HCT116 (cell line): ENCODE data around the gene TP53RK. TPM values are rescaled to one million over a fixed set of nuclear protein-coding genes. Genes with fewer than 3 reads are reported as not detected.

Experiments
- ATAC-seq: fragments of 200-7000 bp; cut with Tn5 transposase; 2 replicates; pipeline ENCODE4 v1.9.1; 2020; ENCODE audit warnings: mild to moderate bottlenecking, moderate library complexity
- BruUV-seq: library from RNA; stranded (reverse); fragments of 400-500 nt; replicated peaks from 2 replicates; lab custom pipeline; 2021; lab: Mats Ljungman, UMichigan
- CTCF ChIA-PET: fragments of 300-600 bp; sonication (Branson Sonifier 250); formaldehyde crosslinking; loops from one replicate; lab custom pipeline; 2021; ENCODE audit warnings: antibody characterized with exemption; lab: Charles Lee
- POLR2A ChIA-PET: fragments of 300-600, 350-600 bp; sonication (Branson Sonifier 250); formaldehyde crosslinking; loops from one replicate; lab custom pipeline; 2021; ENCODE audit warnings: antibody characterized with exemption; lab: Charles Lee
- RAD21 ChIA-PET, 2 experiments: fragments of 300-600 bp; sonication (Branson Sonifier 250); formaldehyde crosslinking; loops; one replicate each; lab custom pipeline; 2023; ENCODE audit warnings: low total read pairs in 2 of 2; ENCODE audit not compliant: uncharacterized antibody in 2 of 2, unreplicated experiment in 2 of 2, low non-redundant PET in 1 of 2; lab: Charles Lee
- DNase-seq: peaks from one replicate; pipeline ENCODE4 v3.0.0-alpha.2; 2010; ENCODE audit warnings: low read depth, low spot score
- H2AFZ ChIP-seq: fragments of 200-600 bp; shearing (Covaris generic), sonication (generic); 2 replicates; pipeline ENCODE4 v1.6.1; 2017; ENCODE audit warnings: low read depth, mixed run types, mixed read lengths, antibody characterized with exemption, low read length; ENCODE audit not compliant: poor library complexity, severe bottlenecking
- H3K27ac ChIP-seq: 2 replicates; pipeline ENCODE4 v1.5.1; 2012; ENCODE audit warnings: low read depth, low read length
- H3K27me3 ChIP-seq: fragments of 200-600 bp; sonication (generic); 2 replicates; pipeline ENCODE4 v1.6.1; 2016; ENCODE audit warnings: mixed run types, low read length, mixed read lengths; ENCODE audit not compliant: insufficient read depth
- H3K36me3 ChIP-seq, 2 experiments: fragments of 200-500 bp in 1 of 2; fragments of 200-600 bp in 1 of 2; sonication (Bioruptor generic) in 1 of 2; sonication (generic) in 1 of 2; 2 replicates each; pipeline versions ENCODE4 v1.5.1 to v1.6.1; 2014 to 2016; ENCODE audit warnings: low read length in 2 of 2, inconsistent platforms in 1 of 2, mixed read lengths in 1 of 2, mixed run types in 1 of 2; ENCODE audit not compliant: insufficient read depth in 2 of 2, control insufficient read depth in 1 of 2
- H3K4me1 ChIP-seq, 2 experiments: fragments of 200-600 bp in 1 of 2; sonication (generic) in 1 of 2; 2 replicates each; pipeline versions ENCODE4 v1.5.1 to v1.6.1; 2012 to 2017; ENCODE audit warnings: low read length in 2 of 2, inconsistent platforms in 1 of 2, mild to moderate bottlenecking in 1 of 2, mixed read lengths in 1 of 2, mixed run types in 1 of 2, moderate library complexity in 1 of 2; ENCODE audit not compliant: insufficient read depth in 2 of 2, control insufficient read depth in 1 of 2
- H3K4me2 ChIP-seq: fragments of 200-600 bp; sonication (generic); 2 replicates; pipeline ENCODE4 v1.6.1; 2017; ENCODE audit warnings: mixed run types, low read length, mixed read lengths
- H3K4me3 ChIP-seq, 2 experiments: fragments of 200-600 bp in 1 of 2; sonication (generic) in 1 of 2; replicated peaks in 1 of 2; 2 replicates each; pipeline ENCODE4 v1.5.1; 2011 to 2016; ENCODE audit warnings: low read length in 2 of 2, control low read depth in 1 of 2, low read depth in 1 of 2, mild to moderate bottlenecking in 1 of 2, mixed read lengths in 1 of 2, mixed run types in 1 of 2
- H3K79me2 ChIP-seq: fragments of 200-600 bp; sonication (generic); 2 replicates; pipeline ENCODE4 v1.6.1; 2017; ENCODE audit warnings: mild to moderate bottlenecking, mixed run types, low read length, moderate library complexity, mixed read lengths; ENCODE audit not compliant: insufficient read depth
- H3K9ac ChIP-seq: fragments of 200-600 bp; sonication (generic); 2 replicates; pipeline ENCODE4 v1.6.1; 2016; ENCODE audit warnings: low read length, mixed read lengths
- H3K9me2 ChIP-seq: fragments of 200-600 bp; sonication (generic), shearing (Covaris generic); 2 replicates; pipeline ENCODE4 v1.6.1; 2017; ENCODE audit warnings: mixed run types, mild to moderate bottlenecking, moderate library complexity; ENCODE audit not compliant: insufficient read depth
- H3K9me3 ChIP-seq, 2 experiments: fragments of 200-500 bp in 1 of 2; fragments of 200-600 bp in 1 of 2; sonication (Bioruptor generic) in 1 of 2; sonication (generic) in 1 of 2; 2 replicates each; pipeline ENCODE4 v1.6.1; 2014 to 2017; ENCODE audit warnings: low read length in 2 of 2, mixed read lengths in 2 of 2, inconsistent platforms in 1 of 2, low read depth in 1 of 2, mild to moderate bottlenecking in 1 of 2, mixed run types in 1 of 2, moderate library complexity in 1 of 2; ENCODE audit not compliant: control insufficient read depth in 1 of 2, insufficient read depth in 1 of 2
- H4K20me1 ChIP-seq: fragments of 200-600 bp; sonication (generic), shearing (Covaris generic); 2 replicates; pipeline ENCODE4 v1.6.1; 2017; ENCODE audit warnings: mixed run types, mild to moderate bottlenecking, moderate library complexity; ENCODE audit not compliant: insufficient read depth
- POLR2A ChIP-seq: IDR thresholded peaks from 2 replicates; pipeline ENCODE4 v1.7.0; 2011; ENCODE audit warnings: borderline replicate concordance; ENCODE audit not compliant: insufficient read depth, insufficient read length; ENCODE audit errors: extremely low read depth
- intact Hi-C: fragments of 100-400 bp; cut with micrococcal nuclease; formaldehyde crosslinking; loops from 2 replicates; pipeline ENCODE4 v1.10.0; 2022
- total RNA-seq: library from RNA; stranded (reverse); gene quantifications from one replicate; pipeline ENCODE4 v1.2.1, GENCODE V29; 2021; ENCODE audit not compliant: unreplicated experiment
- TF ChIP-seq, protein P1 (sequence below), 3 experiments: fragments of 200-600 bp in 1 of 3; sonication (generic) in 1 of 3; IDR thresholded peaks in 2 of 3; conservative IDR thresholded peaks in 1 of 3; 2 replicates each; pipeline ENCODE4 v1.5.1; 2012 to 2017; ENCODE audit warnings: low read depth in 2 of 3, low read length in 2 of 3, antibody characterized with exemption in 1 of 3, borderline replicate concordance in 1 of 3, control low read depth in 1 of 3, mild to moderate bottlenecking in 1 of 3, mixed read lengths in 1 of 3, mixed run types in 1 of 3, moderate library complexity in 1 of 3; ENCODE audit not compliant: insufficient read depth in 1 of 3
- TF ChIP-seq, protein P2 (sequence below): IDR thresholded peaks from 2 replicates; pipeline ENCODE4 v1.6.1; 2012; ENCODE audit warnings: low read depth

TP53RK gene
- total RNA-seq, 1 experiment from 2014 or later: 9.2 TPM

GRCh38 chr20:46649650-46649949, 39.6 kb downstream of the TP53RK start:
- no peak overlapping the region for H2AFZ ChIP-seq
- no peak for TF ChIP-seq POLR2A
- TF ChIP-seq, all 23 proteins: peak for 0
- Histone ChIP-seq H3K4me3 (no peak overlapping the region), H3K27me3 (peaks cover 50% of the 10 kb centered on the region), H3K9me2 (no peaks in the 10 kb centered on the region), H3K36me3 (no peaks in the 10 kb centered on the region), H3K9ac (no peak overlapping the region), H3K79me2 (no peaks in the 10 kb centered on the region), H3K4me2 (no peak overlapping the region), H3K27ac (no peak overlapping the region), H3K4me1 (no peaks in the 10 kb centered on the region), H3K9me3 (no peaks in the 10 kb centered on the region), H4K20me1 (no peaks in the 10 kb centered on the region)
- ChIA-PET RAD21 (no interaction called here), POLR2A (no interaction called here), CTCF (interaction anchor here (0.8 to 1.0 kb wide), 2 partner anchors 18 to 68 kb away, joined by 3 read pairs; no protein-coding TSS in a partner anchor)
- BruUV-seq: no TSS peak
- intact Hi-C loops: no loop called here
- DNase-seq: no peak
- no peak for ATAC-seq

- Histone ChIP-seq H3K9me2 (no peaks in the 10 kb centered on the region), H3K4me2 (no peak overlapping the region), H3K36me3 (no peaks in the 10 kb centered on the region), H3K79me2 (no peaks in the 10 kb centered on the region), H3K27ac (no peak overlapping the region), H3K4me1 (no peaks in the 10 kb centered on the region), H3K27me3 (peaks cover 50% of the 10 kb centered on the region), H3K4me3 (no peak overlapping the region), H3K9ac (no peak overlapping the region), H2AFZ (no peak overlapping the region), H3K9me3 (no peaks in the 10 kb centered on the region), H4K20me1 (no peaks in the 10 kb centered on the region)
- TF ChIP-seq, protein P1, sequence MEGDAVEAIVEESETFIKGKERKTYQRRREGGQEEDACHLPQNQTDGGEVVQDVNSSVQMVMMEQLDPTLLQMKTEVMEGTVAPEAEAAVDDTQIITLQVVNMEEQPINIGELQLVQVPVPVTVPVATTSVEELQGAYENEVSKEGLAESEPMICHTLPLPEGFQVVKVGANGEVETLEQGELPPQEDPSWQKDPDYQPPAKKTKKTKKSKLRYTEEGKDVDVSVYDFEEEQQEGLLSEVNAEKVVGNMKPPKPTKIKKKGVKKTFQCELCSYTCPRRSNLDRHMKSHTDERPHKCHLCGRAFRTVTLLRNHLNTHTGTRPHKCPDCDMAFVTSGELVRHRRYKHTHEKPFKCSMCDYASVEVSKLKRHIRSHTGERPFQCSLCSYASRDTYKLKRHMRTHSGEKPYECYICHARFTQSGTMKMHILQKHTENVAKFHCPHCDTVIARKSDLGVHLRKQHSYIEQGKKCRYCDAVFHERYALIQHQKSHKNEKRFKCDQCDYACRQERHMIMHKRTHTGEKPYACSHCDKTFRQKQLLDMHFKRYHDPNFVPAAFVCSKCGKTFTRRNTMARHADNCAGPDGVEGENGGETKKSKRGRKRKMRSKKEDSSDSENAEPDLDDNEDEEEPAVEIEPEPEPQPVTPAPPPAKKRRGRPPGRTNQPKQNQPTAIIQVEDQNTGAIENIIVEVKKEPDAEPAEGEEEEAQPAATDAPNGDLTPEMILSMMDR (IDR thresholded peaks at IDR 0.05 in 2 of 3, conservative IDR thresholded peaks at IDR 0.05 in 1 of 3; ENCODE audit: borderline replicate concordance in 1 of 3, insufficient read depth in 1 of 3, low read depth in 2 of 3, low read length in 2 of 3): peak in 1 of 3 experiments; percentile 21; a peak in 1 of 6 replicates
- TF ChIP-seq, protein P2, sequence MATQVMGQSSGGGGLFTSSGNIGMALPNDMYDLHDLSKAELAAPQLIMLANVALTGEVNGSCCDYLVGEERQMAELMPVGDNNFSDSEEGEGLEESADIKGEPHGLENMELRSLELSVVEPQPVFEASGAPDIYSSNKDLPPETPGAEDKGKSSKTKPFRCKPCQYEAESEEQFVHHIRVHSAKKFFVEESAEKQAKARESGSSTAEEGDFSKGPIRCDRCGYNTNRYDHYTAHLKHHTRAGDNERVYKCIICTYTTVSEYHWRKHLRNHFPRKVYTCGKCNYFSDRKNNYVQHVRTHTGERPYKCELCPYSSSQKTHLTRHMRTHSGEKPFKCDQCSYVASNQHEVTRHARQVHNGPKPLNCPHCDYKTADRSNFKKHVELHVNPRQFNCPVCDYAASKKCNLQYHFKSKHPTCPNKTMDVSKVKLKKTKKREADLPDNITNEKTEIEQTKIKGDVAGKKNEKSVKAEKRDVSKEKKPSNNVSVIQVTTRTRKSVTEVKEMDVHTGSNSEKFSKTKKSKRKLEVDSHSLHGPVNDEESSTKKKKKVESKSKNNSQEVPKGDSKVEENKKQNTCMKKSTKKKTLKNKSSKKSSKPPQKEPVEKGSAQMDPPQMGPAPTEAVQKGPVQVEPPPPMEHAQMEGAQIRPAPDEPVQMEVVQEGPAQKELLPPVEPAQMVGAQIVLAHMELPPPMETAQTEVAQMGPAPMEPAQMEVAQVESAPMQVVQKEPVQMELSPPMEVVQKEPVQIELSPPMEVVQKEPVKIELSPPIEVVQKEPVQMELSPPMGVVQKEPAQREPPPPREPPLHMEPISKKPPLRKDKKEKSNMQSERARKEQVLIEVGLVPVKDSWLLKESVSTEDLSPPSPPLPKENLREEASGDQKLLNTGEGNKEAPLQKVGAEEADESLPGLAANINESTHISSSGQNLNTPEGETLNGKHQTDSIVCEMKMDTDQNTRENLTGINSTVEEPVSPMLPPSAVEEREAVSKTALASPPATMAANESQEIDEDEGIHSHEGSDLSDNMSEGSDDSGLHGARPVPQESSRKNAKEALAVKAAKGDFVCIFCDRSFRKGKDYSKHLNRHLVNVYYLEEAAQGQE: no peak
- intact Hi-C loops: no loop called here
- BruUV-seq: no TSS peak
- ChIA-PET CTCF (interaction anchor here (0.8 to 1.0 kb wide), 2 partner anchors 18 to 67 kb away, joined by 3 read pairs; no protein-coding TSS in a partner anchor), RAD21 (no interaction called here), POLR2A (no interaction called here)
- peak; percentile 71 for ATAC-seq
- DNase-seq: no peak
Observed at GRCh38 chr20:46648903-46649649, 40.2 kb downstream of the TP53RK start.
